Osteocyte (in vitro differentiated cells): ENCODE data around the gene EML5. TPM values are rescaled to one million over a fixed set of nuclear protein-coding genes. Genes with fewer than 3 reads are reported as not detected.

Experiments used
- DNase-seq: peaks from one replicate; pipeline ENCODE4 v3.0.0; 2021; ENCODE audit warnings: mixed read lengths; ENCODE audit not compliant: unreplicated experiment; ENCODE audit errors: extremely low spot score
- H3K27ac Mint-ChIP-seq: one replicate; pipeline ENCODE4 v1.8.0; 2021; ENCODE audit warnings: mild to moderate bottlenecking, mixed read lengths; ENCODE audit not compliant: unreplicated experiment
- H3K27me3 Mint-ChIP-seq: one replicate; pipeline ENCODE4 v1.8.0; 2021; ENCODE audit warnings: mixed read lengths; ENCODE audit not compliant: unreplicated experiment
- H3K36me3 Mint-ChIP-seq: one replicate; pipeline ENCODE4 v1.8.0; 2021; ENCODE audit warnings: mixed read lengths; ENCODE audit not compliant: unreplicated experiment
- H3K4me1 Mint-ChIP-seq: one replicate; pipeline ENCODE4 v1.8.0; 2021; ENCODE audit warnings: mixed read lengths; ENCODE audit not compliant: unreplicated experiment
- H3K4me3 Mint-ChIP-seq: one replicate; pipeline ENCODE4 v1.8.0; 2021; ENCODE audit warnings: mild to moderate bottlenecking, moderate library complexity, mixed read lengths; ENCODE audit not compliant: unreplicated experiment
- H3K9me3 Mint-ChIP-seq: one replicate; pipeline ENCODE4 v1.8.0; 2021; ENCODE audit warnings: mixed read lengths; ENCODE audit not compliant: unreplicated experiment
- CTCF ChIP-seq: fragments of 200-600 bp; sonication (generic); IDR thresholded peaks from 2 replicates; pipeline ENCODE4 v1.5.0; 2021; ENCODE audit warnings: antibody characterized with exemption, mild to moderate bottlenecking, moderate library complexity
- total RNA-seq: library from RNA; stranded (reverse); gene quantifications from 2 replicates; pipeline ENCODE4 v1.2.1, GENCODE V29; 2021

EML5 gene
- total RNA-seq, 1 donor from 2014 or later = 0.19 TPM

- Mint-ChIP-seq H3K36me3 (no peaks in the 10 kb centered on the region), H3K4me3 (no peak overlapping the region), H3K27ac (no peak overlapping the region), H3K27me3 (peaks cover 14% of the 10 kb centered on the region), H3K4me1 (no peaks in the 10 kb centered on the region), H3K9me3 (no peaks in the 10 kb centered on the region)
- no peak for TF ChIP-seq CTCF
- DNase-seq = no peak
Observed at GRCh38 chr14:88710709-88711108, 82.0 kb downstream of the EML5 start.

GRCh38 chr14:88707088-88707487, 85.7 kb downstream of the EML5 start:
- Mint-ChIP-seq H3K36me3 (no peaks in the 10 kb centered on the region), H3K27me3 (peaks cover 13% of the 10 kb centered on the region), H3K4me3 (no peak overlapping the region), H3K9me3 (no peaks in the 10 kb centered on the region), H3K27ac (no peak overlapping the region), H3K4me1 (no peaks in the 10 kb centered on the region)
- TF ChIP-seq CTCF = no peak
- no peak for DNase-seq

- Mint-ChIP-seq H3K9me3 (no peaks in the 10 kb centered on the region), H3K27me3 (peaks cover 13% of the 10 kb centered on the region), H3K4me1 (no peaks in the 10 kb centered on the region), H3K27ac (no peak overlapping the region), H3K36me3 (no peaks in the 10 kb centered on the region), H3K4me3 (no peak overlapping the region)
- no peak for DNase-seq
- no peak for TF ChIP-seq CTCF
Observed at GRCh38 chr14:88706425-88706824, 86.3 kb downstream of the EML5 start.

- no peaks in the 10 kb centered on the region for H3K9me3 Mint-ChIP-seq
- no peak for TF ChIP-seq CTCF
- H3K4me3 Mint-ChIP-seq = no peak overlapping the region
- no peaks in the 10 kb centered on the region for H3K36me3 Mint-ChIP-seq
- no peak for DNase-seq
- H3K27ac Mint-ChIP-seq = no peak overlapping the region
- H3K27me3 Mint-ChIP-seq = peaks cover 25% of the 10 kb centered on the region
- no peaks in the 10 kb centered on the region for H3K4me1 Mint-ChIP-seq
Observed at GRCh38 chr14:88698651-88699050, 94.1 kb downstream of the EML5 start.

GRCh38 chr14:88695870-88696269, 96.9 kb downstream of the EML5 start:
- no peak overlapping the region for H3K4me3 Mint-ChIP-seq
- no peak overlapping the region for H3K27ac Mint-ChIP-seq
- no peaks in the 10 kb centered on the region for H3K9me3 Mint-ChIP-seq
- H3K36me3 Mint-ChIP-seq = no peaks in the 10 kb centered on the region
- H3K27me3 Mint-ChIP-seq = peaks cover 23% of the 10 kb centered on the region
- DNase-seq = no peak
- H3K4me1 Mint-ChIP-seq = no peaks in the 10 kb centered on the region
- no peak for TF ChIP-seq CTCF
